ENCODE results near the gene NOTCH4.

DNA sequence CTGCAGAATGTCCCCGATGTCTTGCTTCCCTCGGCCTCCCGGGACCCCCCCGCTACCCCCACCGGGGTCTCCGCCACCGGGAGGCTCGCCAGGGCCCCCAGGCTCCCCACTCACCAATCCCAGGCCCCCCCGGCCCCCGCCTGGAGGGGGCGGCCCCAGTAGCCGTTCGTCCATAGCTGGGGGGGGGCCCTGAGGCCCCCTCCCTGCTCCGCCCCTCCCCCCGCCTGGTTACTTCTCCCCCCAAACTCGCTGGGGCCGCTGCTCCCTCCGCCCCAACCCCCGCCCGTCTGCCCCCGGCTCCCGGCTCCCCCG lies 34.2 kb downstream of the NOTCH4 start:
- TF ChIP-seq, protein P1, sequence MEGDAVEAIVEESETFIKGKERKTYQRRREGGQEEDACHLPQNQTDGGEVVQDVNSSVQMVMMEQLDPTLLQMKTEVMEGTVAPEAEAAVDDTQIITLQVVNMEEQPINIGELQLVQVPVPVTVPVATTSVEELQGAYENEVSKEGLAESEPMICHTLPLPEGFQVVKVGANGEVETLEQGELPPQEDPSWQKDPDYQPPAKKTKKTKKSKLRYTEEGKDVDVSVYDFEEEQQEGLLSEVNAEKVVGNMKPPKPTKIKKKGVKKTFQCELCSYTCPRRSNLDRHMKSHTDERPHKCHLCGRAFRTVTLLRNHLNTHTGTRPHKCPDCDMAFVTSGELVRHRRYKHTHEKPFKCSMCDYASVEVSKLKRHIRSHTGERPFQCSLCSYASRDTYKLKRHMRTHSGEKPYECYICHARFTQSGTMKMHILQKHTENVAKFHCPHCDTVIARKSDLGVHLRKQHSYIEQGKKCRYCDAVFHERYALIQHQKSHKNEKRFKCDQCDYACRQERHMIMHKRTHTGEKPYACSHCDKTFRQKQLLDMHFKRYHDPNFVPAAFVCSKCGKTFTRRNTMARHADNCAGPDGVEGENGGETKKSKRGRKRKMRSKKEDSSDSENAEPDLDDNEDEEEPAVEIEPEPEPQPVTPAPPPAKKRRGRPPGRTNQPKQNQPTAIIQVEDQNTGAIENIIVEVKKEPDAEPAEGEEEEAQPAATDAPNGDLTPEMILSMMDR (IDR thresholded peaks at IDR 0.05; ENCODE audit: low read depth, low read length) = no peak
- TF ChIP-seq, protein P2, sequence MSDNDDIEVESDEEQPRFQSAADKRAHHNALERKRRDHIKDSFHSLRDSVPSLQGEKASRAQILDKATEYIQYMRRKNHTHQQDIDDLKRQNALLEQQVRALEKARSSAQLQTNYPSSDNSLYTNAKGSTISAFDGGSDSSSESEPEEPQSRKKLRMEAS (IDR thresholded peaks at IDR 0.05; ENCODE audit: low read depth, low read length) = no peak
- TF ChIP-seq POLR2A (IDR thresholded peaks at IDR 0.05; ENCODE audit: extremely low read depth, insufficient read length) = no peak
